ENCODE measurements around the gene TUBA4A.

TUBA4A gene

GRCh38 chr2:219279916-219280516 lies 26.3 kb upstream of the TUBA4A start:
- H3K27me3 Mint-ChIP-seq (ENCODE audit: low read depth) = peaks cover 10% of the 10 kb centered on the region
- H3K4me1 Mint-ChIP-seq = peaks cover 51% of the 10 kb centered on the region
- no peak for TF ChIP-seq CTCF (IDR thresholded peaks at IDR 0.05; ENCODE audit: unreplicated experiment in 3 of 3)
- H3K36me3 Mint-ChIP-seq (ENCODE audit: low read depth) = peaks cover 22% of the 10 kb centered on the region
- H3K9me3 Mint-ChIP-seq = no peaks in the 10 kb centered on the region
- H3K27ac Mint-ChIP-seq = peak overlapping the region; percentile 86 to 97 (median 92)
- H3K4me3 Mint-ChIP-seq = peak overlapping the region; percentile 92 to 95 (median 93)

GRCh38 chr2:219279151-219279915 lies 25.6 kb upstream of the TUBA4A start, which contains the start of gene DNAJB2:
Gene DNAJB2 (plus strand): TSS chr2:219279366. CDS start chr2:219279834, 468 bp downstream.
- peak in 2 of 3 experiments; percentile 14 to 16 for TF ChIP-seq CTCF (IDR thresholded peaks at IDR 0.05; ENCODE audit: unreplicated experiment in 3 of 3)
- H3K4me3 Mint-ChIP-seq = peak within 1 kb of the TSS; percentile 92 to 95 (median 93)

DNA sequence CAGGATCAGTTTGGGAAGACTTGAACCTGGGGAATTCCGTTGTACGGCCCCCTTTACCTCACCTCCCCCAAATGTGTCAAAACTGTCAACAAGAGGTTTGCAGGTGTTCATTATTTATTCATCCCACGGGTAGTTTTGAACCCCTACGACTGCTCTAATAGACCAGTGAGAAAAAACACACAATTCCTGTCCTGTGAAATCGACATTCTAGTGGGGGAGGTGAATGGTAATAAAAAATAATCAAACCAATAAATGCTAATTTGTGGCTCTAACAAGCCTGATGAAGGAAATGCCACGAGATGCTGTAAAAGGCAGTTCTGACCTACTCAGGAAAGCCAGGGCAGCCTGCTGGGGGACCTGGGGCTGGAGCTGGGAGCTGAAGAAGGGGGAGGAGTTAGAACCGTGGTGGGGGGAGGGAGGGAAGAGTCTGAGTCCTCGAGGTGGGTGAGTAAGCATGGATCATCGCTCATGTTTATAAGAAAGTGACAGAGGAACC lies 25.0 kb upstream of the TUBA4A start:
- Mint-ChIP-seq H3K4me3 (peak overlapping the region; percentile 85 to 95 (median 93)), H3K36me3 (ENCODE audit: low read depth) (peaks cover 20% of the 10 kb centered on the region), H3K9me3 (no peaks in the 10 kb centered on the region)

More at GRCh38 chr2:219279151-219279915, 25.6 kb upstream of the TUBA4A start, which contains the start of gene DNAJB2:
- peaks cover 22% of the 10 kb centered on the region for H3K36me3 Mint-ChIP-seq (ENCODE audit: low read depth)
- peaks cover 14% of the 10 kb centered on the region for H3K27me3 Mint-ChIP-seq (ENCODE audit: low read depth)
- H3K27ac Mint-ChIP-seq = peak within 1 kb of the TSS; percentile 86 to 97 (median 92)
- H3K9me3 Mint-ChIP-seq = no peaks in the 10 kb centered on the region
- H3K4me1 Mint-ChIP-seq = peaks cover 56% of the 10 kb centered on the region

GRCh38 chr2:219277703-219278654 lies 24.3 kb upstream of the TUBA4A start:
- H3K27me3 Mint-ChIP-seq (ENCODE audit: low read depth) = peaks cover 18% of the 10 kb centered on the region
- H3K27ac Mint-ChIP-seq = peak overlapping the region; percentile 81 to 97 (median 86)
- H3K4me1 Mint-ChIP-seq = peaks cover 50% of the 10 kb centered on the region
- peak; percentile 96 to 99 (median 99) for TF ChIP-seq CTCF (IDR thresholded peaks at IDR 0.05; ENCODE audit: unreplicated experiment in 3 of 3)
- H3K36me3 Mint-ChIP-seq (ENCODE audit: low read depth) = peaks cover 15% of the 10 kb centered on the region
- H3K9me3 Mint-ChIP-seq = no peaks in the 10 kb centered on the region
- peak overlapping the region; percentile 85 to 95 (median 93) for H3K4me3 Mint-ChIP-seq

More for the DNA sequence above, 25.0 kb upstream of the TUBA4A start:
- peaks cover 55% of the 10 kb centered on the region for H3K4me1 Mint-ChIP-seq
- H3K27me3 Mint-ChIP-seq (ENCODE audit: low read depth) = peaks cover 14% of the 10 kb centered on the region
- H3K27ac Mint-ChIP-seq = peak overlapping the region; percentile 81 to 97 (median 86)
- no peak for TF ChIP-seq CTCF (IDR thresholded peaks at IDR 0.05; ENCODE audit: unreplicated experiment in 3 of 3)

DNA sequence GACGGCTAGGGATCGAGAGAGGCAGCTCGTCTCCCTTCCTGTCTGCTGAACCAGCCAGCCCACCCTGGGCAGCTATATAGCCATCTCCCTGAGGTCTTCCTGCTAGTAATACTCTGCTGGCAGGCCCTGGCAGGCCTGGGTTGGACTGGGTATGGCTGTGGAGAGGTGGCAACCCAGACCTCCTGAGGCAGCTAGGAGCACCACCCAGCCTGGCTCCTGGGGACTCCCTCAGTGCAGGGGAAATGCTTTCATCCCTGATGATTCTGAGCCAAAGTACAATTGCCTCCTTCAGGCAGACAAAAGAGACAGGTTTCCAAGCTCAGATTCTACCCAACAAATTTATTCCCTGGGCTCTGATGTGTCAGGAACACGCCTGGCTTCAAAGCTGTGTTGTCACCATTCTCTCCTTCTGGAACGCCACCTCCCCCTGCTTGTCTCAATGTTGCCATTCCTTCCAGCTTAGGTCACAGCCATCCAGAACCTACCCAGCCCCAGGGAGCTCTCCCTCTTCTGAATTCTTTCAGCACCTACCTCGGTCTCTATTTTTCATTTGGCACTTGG lies 20.7 kb upstream of the TUBA4A start:
- Mint-ChIP-seq H3K4me1 (peaks cover 26% of the 10 kb centered on the region), H3K4me3 (no peak overlapping the region), H3K9me3 (no peaks in the 10 kb centered on the region), H3K36me3 (ENCODE audit: low read depth) (no peaks in the 10 kb centered on the region), H3K27ac (peak overlapping the region in 2 of 3 experiments; percentile 52 to 69), H3K27me3 (ENCODE audit: low read depth) (peaks cover 35% of the 10 kb centered on the region)
- no peak for TF ChIP-seq CTCF (IDR thresholded peaks at IDR 0.05; ENCODE audit: unreplicated experiment in 3 of 3)
